ENCODE measurements around the gene UCK2.

DNA sequence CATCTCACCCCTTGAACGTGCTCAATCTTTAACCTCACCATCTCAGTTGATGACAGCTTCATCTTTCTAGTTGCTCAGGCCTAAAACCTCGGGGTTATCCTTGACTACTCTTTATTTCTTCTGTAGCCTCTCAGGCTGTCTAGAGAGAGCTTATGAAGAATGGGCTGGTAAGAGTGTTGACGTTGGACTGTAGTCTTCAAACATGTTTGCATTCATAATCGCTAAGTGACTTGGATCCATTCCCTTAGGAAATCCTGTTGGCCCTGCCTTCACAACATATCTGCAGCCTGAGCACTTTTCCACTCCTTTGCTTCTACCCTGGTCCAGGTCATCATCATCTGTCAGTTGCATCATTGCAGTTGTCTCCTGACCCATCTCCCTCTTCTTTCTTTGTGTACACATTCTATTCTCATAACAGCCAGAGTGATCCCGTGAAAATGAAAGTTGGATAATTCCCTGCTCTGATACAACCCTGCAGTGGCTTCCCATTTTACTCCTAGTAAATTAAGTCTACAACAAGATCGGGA is 10.5 kb downstream of the UCK2 start:
- no peak for TF ChIP-seq CTCF (IDR thresholded peaks at IDR 0.05)
- TF ChIP-seq POLR2AphosphoS5 (IDR thresholded peaks at IDR 0.05) = no peak
- no peak for TF ChIP-seq POLR2A (IDR thresholded peaks at IDR 0.05)

Measured in sigmoid colon (tissue), 4 donors.